Activated CD8-positive, alpha-beta memory T cell treated with anti-CD3 and anti-CD28 coated beads for 4 hours (primary cell): Measurements from ENCODE around the gene PLD1.

Experiments
- DNase-seq, 2 donors: peaks; one replicate each; pipeline ENCODE4 v3.0.0-alpha.2; 2020; ENCODE audit warnings: low read depth in 2 of 2

PLD1 gene

DNA sequence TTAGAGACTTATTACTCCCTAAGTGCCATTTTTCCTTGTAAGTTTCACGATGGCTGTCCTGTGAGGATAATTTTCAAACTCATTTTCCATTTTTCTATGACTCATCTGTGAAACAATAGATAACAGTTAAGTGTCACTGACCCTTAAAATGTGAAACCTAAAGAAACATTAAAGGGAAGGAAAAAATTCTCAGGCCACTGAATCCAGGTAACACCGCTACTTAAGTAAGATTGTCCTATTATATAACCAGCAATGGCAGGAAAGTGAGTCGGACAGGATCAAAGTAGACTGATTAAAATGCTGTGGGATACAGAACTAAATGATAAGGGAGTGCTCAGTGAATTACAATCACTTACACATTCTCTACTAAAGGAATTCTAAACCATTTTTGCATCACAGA is 12.4 kb downstream of the PLD1 start:
- no peak for DNase-seq

DNA sequence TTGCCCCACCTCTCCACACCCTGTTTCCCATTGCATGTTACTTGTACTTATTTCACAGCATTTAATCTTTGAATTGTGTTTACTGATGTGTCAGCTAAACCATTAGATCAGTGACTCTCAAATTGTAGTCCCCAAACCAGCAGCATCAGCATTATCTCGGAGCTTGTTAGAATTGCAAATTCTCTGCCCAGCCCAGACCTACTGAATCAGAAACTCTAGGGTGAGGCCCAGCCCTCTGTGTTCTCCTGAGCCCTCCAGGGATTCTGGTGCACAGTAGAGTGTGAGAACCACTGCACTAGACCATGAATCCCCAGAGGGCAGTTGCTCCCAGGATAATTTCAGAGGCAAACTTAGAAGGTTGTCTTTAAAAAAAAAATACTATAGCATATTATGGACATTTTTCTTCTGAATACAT is 13.0 kb downstream of the PLD1 start:
- no peak for DNase-seq

DNA sequence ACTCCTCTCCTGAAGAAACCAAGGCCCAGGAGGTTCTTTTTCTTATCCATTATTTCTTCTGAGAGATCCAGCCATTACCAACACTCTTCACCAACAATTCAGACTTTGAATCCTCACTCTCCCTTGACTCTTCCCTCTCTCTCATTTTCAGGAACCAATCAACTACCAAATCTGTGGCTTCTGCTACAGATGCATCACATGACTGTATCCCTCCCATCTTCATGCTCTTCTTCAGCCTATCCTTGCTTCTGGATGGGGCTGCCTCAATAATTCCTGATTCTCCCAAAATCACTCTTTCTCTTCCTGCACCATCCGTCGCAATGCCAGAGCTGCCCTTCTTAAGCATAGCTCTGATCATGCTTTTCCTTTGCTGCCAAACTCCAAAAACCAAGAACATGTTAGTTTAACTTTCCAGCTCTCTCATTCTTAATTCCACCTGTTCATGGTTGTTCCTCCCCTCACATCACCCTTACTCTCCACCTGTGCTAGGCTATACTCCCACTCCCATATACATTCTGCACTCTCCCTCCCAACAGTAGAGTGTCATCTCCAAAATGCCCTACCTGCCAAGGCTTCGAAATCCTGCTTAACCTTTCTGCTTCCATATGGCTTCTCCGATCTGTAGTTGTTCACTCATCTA is 13.5 kb downstream of the PLD1 start:
- no peak for DNase-seq

DNA sequence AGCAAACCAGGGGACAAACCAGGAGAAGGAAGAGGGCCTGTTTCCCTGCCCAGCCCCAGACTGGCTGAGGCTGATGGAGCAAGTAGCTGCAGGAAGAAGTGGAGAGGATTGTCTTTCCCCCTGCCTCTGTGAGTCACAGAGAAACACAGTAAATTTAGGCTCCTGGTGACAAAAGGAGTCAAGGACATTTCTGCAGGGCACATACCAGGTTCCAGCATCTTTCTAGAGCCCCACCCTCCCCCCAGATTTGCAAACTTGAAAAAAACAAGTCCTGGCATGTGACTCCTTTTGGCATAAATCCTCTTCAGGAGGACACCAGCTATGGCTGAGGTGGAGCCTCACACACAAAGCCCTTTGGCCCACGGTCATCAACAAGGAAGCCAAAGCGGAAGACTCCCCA is 17.8 kb downstream of the PLD1 start:
- no peak for DNase-seq

DNA sequence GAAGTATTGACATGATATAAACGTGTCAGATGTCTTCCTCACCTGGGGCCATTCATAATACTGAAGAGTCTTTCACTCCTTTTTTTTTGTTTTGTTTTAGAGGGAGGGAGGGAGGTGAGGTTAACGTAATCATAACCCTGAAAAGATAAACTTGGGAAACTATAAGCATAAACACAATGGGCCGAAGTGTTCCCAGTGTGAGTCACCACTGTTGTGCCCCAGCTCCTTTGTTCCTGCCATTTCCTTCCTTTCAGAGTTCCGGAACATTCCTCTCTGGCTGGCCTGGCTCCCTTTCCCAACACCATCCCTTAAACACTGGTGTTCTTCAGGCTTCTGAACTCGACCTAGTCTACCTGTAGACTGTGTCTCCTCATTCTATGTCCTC is 18.6 kb downstream of the PLD1 start:
- DNase-seq: no peak

DNA sequence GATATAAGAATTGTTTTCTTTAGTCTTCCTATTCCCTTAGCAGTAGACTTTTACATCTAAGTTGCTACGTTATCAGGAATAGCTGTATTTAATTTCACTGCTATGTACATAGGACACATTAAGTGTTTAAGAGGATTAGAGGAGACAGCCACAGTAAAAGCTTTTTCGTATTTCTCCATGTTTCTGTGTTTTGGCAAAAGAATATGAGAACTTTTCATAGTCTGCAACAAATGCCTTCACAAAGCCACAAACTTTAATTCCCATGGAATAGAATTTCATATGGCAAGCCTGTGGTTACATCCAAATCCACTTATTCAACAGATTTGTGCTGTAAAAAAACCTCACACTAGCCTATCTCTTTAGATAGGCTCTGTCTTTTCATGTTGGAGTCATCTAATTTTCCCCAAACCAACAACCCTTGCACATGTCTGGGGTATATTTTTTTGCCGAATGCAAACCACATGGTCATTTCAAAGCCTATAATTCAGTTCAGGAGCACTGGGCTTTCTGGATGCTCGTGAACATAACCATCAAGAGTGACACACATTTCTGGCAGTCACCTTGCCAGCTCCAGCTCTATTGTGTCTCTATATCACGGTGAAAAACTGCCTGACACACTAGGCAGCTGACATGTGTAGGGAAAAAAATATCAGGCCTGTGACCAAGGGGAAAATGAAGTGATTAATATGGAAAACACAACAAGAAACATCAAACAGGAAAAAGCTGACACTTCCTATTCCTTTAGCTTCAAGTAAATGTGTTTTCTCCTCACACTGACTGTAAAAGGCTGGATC is 19.2 kb downstream of the PLD1 start:
- no peak for DNase-seq

DNA sequence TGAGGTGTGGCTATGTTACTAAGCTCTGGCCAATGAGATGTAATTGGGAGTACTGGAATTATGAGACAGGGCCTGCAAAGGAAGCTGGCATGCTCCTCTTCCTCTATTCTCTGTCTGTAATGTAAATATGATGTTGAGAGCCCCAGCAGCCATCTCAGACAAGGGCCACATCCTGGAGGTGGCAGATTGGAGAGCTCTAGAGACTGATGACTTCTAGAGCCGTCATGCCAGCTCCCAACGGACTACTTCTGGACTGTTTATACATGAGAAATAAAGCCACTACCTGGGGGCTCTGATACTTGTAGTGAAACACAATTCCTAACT is 19.7 kb downstream of the PLD1 start:
- no peak for DNase-seq

DNA sequence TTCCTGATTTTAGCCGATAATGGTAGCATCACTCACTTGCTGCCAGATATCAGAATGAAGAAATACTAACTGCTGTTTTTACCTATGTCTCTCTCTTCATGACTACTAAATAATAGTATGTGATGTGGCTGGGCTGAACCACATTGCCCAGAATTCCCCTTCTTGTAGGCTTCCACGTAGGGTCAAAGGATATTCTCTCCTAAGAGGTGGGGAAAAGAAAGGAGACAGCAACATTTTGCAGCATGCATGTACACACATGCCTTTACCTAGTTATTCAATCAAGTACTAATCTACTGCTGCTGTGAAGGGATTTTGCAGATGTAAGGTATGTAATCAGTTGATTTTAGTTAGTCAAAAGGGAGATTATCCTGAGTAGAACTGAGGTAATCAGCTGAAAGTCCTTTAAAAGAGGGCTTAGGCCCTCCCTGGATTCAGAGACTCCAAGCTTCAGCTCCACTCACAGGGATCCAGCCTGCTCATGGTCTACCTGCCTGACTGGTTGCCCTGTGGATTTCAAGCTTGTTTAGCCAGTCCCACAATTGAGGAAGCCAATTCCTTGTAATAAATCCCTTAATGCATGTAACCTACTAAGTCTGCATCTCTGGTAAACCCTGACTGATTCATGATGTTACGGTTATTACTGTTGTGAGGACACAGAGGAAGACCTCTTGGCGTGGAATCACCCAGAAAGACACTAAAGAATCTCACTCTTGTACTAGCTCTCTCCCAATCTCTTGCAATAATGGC is 20.4 kb downstream of the PLD1 start:
- DNase-seq: no peak

DNA sequence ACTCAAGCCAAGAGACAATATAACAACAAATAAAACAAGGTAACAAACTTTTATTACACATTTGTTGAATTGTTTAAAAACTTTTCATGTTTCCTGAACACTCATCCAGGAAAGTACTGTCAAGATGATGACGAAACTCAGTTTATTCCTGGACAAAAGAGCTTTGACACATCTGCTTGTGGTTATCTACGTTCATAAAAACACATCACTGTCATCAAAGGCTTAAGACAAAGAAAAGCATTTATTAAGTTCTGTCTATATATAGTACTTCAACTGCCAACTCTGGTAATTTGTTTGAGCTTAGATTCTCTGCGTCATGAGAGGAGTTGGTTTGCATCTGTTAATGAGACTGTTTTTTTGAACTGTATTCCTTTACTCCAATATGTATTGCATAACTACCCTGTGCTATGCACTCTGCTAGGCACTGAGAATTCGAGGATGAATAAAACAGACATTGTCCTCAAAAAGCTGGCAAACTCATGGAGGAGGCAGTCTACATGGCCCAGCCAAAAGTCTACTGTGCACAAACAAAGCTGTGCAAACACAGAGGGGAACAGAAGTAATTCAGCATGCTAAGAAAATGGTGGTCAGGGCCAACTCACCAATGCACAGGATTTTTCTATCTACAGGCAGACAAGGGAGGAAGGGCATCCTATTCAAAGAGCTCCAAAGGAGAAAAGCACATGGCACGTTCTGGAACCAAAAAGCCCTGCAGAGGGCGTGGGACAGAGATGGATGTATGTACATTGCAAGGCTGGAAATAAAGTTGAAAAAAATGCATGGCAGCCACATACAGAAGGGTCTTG is 21.5 kb downstream of the PLD1 start:
- no peak for DNase-seq

DNA sequence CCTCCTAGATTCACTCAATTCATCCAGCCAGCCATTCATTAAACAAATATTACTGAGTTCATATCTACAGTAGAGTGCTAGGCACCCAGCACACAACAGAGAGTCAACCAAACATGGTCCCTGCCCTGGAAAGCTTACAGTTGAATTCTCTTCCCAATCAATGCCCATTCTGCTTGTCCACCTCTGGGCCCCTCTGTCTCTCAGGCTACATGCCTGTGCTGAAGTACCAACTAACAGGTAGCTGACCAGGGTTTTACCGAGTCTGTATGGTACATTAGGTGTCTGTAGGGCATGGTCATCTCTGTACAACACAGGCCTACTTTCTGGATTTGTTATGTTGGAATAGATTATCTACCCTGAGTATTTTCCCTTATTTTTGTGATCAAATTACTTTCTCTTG is 23.3 kb downstream of the PLD1 start:
- no peak for DNase-seq

DNA sequence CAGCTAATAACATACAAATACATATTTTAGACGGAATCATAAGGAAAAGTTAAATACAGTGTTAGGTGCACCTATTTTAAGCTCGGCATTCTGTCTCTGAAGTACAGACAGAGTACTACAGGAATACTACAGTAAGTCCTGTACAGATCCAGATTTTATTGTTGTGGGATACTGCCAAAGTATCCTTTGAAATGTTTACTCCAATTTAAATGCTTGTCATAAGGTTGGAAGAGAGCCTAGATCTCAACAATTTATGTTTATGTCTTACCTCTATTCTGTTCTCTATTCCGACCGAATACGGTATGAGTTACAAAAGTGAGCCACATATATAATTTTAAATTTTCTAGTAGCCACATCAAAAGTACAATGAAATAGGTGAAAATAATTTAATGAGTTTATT is 25.3 kb downstream of the PLD1 start:
- no peak for DNase-seq

DNA sequence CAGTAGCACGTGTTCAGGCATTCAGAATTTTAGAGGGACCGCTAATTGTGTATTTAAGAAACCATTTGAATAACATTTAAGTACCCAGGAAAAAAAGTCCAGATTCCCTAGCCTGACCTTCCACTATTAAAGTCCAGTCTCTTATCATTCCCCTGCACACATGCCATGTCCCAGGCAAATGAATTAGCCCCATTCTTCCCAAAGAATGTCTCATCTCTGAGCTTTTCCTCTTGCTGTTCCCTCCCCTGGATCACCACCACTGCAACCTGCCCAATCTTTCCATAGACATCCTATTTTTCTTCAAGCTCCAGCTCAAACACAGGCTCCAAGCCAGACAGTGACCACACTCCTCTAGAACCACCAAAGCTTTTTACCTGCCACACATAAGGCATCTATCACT is 25.9 kb downstream of the PLD1 start:
- no peak for DNase-seq

DNA sequence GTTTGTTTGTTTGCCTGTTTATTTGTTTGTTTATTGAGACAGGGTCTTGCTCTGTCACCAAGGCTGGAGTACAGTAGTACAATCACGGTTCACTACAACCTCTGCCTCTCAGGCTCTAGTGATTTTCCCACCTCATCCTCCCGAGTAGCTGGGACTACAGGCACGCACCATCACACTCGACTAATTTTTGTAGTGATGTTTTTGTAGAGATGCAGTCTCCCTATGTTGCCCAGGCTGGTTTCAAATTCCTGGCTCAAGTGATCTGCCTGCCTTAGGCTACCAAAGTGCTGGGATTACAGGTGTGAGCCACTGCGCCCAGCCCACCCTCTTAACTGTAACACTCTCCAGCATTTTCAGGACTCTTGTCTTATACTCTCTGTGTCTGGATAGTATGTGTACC is 26.7 kb downstream of the PLD1 start:
- DNase-seq: no peak

DNA sequence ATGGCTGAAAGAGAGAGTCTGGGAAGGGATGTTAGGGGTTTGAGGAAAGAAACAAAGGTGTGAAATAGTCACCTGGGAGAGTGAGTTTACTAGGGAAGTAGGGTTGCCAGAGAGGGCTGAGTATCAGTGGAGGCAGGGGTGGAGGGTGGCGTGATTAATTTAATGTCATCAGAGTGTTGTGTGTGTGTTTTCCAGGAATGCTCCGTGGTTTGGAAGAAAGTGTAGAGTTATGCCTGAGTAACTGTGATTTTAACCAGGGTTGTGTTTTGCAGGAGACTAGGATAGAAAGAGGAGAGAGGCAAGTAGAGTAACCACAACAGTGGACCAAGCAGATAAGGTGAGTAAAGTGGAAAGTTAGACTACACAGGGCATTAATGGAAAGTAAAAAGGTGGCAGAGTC is 27.2 kb downstream of the PLD1 start:
- DNase-seq: no peak

DNA sequence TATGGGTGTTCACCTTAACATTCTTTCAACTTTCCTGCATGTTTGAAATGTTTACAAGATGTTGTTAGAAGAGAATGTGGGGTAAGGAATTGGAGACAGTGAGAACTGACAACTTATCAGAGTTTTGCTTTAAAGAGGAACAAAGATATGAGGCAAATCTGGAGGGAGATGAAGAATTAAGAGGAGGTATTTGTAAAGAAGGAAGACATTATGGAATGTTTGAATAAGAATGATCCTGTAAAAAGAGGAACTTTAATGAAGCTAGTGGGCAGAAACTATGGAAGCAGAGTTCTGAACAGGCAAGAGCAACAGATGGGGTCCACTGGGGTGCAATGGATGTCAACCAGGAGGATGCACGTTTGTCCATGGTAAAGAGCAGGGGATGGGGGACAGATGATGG is 27.7 kb downstream of the PLD1 start:
- no peak for DNase-seq

DNA sequence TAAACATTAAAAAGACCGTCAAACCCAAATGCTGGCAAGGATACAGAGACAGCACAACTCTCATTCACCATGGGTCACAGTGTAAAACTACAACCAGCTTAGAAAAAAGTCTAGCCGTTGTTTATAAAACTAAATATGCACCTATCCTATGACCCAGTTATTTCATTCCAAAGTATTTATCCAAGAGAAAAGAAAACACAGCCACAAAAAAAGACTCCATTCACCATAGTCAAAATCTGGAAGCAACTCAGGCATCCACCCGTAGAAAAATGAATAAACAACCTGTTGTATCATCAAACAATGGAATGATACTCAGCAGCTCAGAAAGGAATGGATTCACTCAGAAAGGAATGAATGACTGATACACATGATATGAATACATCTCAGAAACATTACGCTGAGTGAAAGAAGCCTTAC is 28.6 kb downstream of the PLD1 start:
- DNase-seq: no peak

DNA sequence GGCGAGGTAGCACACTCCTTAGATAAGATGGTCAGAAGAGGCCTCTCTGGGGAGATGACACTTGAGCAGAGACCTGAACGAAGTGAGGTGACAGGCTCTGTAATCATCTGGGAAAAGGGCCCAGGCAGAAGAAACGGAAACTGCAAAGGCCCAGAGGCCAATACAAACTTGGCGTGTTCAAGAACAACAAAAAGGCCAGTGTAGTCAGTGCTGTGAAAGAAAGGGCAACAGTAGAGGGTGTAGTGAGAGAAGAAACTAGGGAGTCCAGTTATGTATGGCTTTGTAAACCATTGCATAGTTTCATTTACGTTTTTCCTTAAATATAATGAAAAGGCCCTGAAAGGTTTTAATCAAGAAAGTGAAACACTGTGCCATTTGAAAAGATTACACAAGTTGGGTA is 31.8 kb downstream of the PLD1 start:
- no peak for DNase-seq

DNA sequence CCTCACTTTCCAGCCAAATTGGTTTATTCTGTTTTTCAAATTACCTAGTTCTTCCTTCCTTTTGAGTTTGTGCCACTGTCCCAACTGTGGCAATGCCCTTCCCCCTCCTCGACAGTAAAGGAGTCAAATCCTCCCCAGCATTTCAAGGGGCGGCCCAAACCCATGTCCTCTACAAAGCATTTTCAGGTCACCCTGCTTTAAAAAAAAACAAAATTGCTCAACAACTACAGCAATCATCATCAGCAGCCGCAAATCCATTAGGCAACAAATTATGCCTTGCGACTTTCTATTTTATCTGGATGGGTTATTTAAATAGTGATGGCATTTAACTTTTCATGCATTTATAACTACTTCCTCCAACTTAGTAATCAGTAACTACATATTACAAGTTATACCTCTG is 32.7 kb downstream of the PLD1 start:
- DNase-seq: no peak

DNA sequence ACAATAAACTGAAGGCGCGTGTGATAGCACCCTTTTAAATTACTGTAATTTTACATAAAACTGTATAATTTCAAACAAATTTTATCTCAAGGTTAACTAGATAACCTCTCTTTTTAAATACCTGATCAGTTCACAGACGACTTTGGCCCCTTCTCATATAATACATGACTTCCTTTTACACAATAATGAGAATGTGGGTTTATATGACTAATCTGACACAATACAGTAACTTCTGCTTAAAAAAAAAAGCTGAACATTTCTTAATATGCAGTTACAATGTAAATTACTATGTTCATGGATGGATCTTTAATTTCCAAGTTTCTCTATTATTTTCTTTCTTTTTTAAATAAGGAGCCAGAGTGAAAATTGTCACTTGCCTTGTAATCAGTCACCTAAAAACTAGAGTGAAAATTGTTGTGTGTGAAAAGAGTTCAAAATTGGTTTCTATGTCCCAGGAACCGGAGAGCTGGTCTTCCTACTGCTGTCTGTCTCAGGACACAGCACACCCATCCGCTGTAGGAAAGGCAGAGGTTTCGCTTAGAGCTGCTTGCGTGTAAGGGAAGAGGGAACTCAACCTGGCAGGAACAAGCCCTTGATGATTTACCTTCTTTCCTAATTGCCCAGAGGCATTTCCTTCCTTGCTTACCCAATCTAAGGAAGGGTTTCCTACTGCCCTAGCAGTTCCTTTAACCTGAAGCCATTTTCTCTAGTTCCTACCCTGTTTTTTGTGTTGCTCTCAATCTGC is 33.3 kb downstream of the PLD1 start:
- no peak for DNase-seq

DNA sequence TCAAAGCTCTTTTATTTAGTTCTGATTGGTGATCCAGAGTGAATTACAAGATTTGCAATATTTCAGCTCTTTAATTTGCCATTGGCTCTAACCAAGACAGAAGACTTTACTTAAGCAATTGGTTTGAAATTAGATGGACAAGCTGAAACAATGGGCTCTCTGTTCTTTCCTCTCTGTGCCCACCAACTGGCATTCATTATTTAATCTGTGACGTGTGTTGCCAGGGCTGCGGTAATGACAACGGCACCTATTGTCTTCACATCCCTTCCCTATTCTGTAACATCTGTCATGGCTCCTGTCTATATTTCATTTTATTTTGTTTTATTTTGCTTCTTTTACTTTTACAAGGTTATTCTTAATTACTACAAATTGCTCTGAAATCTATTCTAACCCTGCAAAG is 33.9 kb downstream of the PLD1 start:
- no peak for DNase-seq

DNA sequence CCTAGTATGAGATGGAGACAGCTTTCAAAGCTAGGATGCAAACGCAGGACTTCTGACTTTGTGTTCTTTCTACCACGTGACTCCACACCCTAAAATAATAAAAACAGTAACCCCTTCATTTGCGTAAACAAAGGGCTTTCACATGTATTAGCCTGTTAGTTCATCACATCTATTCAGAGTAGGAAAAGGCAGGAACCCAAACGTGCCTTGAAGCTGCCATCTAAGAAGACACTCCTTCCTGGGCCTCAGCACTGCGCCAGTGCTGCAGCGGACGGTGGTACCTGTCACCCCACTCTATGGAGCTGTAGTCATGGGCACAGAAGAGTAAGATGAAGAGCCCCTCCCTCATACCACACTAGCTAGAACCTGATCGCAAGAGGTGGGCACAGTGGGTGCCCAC is 34.3 kb downstream of the PLD1 start:
- DNase-seq: no peak

DNA sequence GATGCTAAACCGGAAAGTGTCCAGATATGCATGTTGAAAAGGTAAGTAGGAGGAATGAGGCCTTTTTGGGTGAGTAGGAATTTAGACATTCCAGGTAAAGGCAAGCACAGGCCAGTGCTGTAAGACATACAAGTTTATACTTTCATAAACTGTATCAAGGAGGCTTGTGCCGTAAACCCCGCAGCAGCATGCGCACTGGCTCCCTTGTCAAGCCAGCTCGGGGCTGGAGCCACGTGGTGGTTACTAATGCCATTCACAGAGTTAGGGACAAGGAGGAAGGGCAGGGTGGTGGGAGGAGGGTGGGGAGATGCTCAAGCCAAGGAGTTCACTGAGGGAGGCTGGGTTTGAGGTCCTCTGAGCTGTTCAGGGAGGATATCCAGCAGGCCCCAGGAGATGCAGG is 35.8 kb downstream of the PLD1 start:
- no peak for DNase-seq
